Adrenal gland (tissue), 5 donors: Measurements from ENCODE around the gene NOP9.

Source experiments
- POLR2A ChIP-seq, 2 donors: fragments of 450-650 bp; IDR thresholded peaks; one replicate each; pipeline ENCODE4 v1.6.1; 2017; ENCODE audit warnings: antibody characterized with exemption in 2 of 2, mild to moderate bottlenecking in 2 of 2, moderate library complexity in 1 of 2
- TF ChIP-seq, protein P1 (sequence below), 6 experiments: fragments of 450-650 bp in 4 of 6; fragments of 200-600 bp in 2 of 6; sonication (generic) in 1 of 6; IDR thresholded peaks; 1 replicate in 5 of 6; 2 replicates in 1 of 6; pipeline versions ENCODE4 v1.5.1 to v1.8.0; 2016 to 2021; ENCODE audit warnings: antibody characterized with exemption in 6 of 6, mild to moderate bottlenecking in 2 of 6, moderate library complexity in 1 of 6
- donor health status: DM: no; HTN: no; CAD: no.

DNA sequence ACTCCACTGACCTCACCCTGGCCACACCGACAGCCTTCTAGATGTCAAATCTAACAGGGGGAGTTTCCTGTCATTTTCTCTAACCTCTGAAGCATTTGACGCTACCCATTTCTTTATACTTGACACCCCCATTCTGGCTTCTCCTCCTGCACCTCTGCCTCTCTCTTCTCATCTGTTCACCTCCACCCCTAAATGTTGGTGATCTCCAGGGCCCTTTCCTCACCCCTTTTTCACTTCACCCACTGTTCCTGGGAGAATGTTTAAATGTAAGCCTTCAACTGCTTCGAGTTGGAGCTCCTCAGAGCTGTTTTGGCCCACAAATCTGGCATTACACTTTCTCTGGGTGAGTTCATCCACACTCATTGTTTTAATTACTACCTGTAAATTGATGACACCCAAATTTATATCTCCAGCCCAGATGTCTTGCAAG is 27.8 kb upstream of the NOP9 start:
- TF ChIP-seq POLR2A (IDR thresholded peaks at IDR 0.05): no peak
- TF ChIP-seq, protein P1, sequence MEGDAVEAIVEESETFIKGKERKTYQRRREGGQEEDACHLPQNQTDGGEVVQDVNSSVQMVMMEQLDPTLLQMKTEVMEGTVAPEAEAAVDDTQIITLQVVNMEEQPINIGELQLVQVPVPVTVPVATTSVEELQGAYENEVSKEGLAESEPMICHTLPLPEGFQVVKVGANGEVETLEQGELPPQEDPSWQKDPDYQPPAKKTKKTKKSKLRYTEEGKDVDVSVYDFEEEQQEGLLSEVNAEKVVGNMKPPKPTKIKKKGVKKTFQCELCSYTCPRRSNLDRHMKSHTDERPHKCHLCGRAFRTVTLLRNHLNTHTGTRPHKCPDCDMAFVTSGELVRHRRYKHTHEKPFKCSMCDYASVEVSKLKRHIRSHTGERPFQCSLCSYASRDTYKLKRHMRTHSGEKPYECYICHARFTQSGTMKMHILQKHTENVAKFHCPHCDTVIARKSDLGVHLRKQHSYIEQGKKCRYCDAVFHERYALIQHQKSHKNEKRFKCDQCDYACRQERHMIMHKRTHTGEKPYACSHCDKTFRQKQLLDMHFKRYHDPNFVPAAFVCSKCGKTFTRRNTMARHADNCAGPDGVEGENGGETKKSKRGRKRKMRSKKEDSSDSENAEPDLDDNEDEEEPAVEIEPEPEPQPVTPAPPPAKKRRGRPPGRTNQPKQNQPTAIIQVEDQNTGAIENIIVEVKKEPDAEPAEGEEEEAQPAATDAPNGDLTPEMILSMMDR (IDR thresholded peaks at IDR 0.05): no peak
